Left forelimb (tissue), 1 donor: ENCODE measurements around the gene ULK4.
"Not testable (repeated sequence)": the region's sequence is repeated elsewhere in the genome, so short reads cannot be mapped to it uniquely, and the experiment has no call there.

Experiments used
- DNase-seq: peaks from one replicate; pipeline ENCODE4 v3.0.0-alpha.2; 2018; ENCODE audit warnings: low spot score

Gene ULK4

DNA sequence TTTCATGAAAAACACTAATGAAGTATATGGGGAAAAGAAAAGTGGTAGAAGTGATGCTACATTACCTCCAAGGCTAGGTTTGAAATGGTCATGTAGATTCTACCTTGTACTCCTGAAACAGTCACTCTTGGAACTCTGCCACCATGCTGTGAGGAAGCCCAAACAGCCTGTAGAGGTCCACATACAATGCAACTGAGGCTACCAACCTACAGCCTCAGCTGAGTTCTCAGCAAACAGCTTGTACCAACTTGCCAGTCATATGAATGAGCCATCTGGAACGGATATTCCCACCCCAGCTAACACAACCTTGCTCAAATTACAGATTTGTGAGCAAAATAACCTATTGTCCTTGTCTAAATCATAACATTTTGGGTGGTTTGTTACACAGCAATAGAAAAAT is 193.5 kb downstream of the ULK4 start:
- no peak for DNase-seq

DNA sequence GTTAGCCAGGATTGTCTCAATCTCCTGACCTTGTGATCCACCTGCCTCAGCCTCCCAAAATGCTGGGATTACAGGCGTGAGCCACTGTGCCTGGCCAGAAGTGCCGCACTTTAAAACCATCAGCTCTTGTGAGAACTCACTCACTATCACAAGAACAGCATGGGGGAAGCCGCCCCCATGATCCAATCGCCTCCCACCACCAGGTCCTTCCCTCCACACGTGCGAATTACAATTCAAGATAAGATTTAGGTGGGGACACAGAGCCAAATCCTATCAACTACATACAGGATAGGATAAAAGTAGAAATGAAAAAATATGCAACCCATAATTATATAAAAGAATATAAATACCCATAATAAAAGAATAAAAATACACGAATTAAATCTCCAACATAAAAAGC is 199.0 kb downstream of the ULK4 start:
- DNase-seq, result not testable (repeated sequence)

- no peak for DNase-seq
Observed at GRCh38 chr3:41753651-41754050, 208.3 kb downstream of the ULK4 start.

DNA sequence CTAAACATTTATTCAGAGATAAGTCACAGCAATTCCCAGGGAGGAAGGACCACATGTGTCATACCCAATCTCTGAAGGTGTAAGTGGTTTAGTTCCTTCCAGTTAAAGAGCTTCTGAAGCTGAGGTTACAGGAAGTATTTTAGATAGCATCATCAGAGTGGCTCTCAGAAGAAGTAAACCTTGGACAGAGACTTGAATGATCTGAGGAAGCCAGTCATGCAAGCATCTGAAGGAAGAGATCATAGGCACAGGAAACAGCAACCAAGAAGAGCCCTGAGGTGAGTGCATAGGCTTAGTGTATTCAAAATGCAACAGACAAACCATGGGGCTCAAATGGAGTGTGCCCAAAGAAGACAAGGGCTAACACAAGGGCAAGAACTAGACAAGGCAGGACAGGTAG is 210.3 kb downstream of the ULK4 start:
- DNase-seq, result no peak

GRCh38 chr3:41749988-41750387 is 211.9 kb downstream of the ULK4 start:
- DNase-seq, result no peak

GRCh38 chr3:41746215-41746614 is 215.7 kb downstream of the ULK4 start:
- no peak for DNase-seq

DNA sequence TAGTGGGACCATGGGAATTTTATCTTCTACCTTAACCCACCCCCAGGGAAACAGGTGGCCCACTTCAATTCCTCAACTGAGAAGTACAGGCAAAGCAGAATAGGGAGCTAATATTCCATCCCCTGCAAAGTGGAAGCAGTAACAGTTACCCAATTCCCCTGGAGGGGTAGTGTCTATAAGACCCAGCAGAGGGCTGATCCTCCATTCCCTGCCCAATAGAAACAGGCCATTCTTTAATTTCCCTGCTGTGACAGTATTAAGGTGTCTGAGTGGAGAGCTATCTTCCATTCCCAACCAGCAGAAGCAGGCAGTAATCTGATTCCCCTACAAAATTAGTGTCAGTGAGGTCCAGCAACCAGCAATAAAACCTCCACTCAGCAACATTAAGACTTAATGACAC is 219.8 kb downstream of the ULK4 start:
- DNase-seq, result no peak

DNA sequence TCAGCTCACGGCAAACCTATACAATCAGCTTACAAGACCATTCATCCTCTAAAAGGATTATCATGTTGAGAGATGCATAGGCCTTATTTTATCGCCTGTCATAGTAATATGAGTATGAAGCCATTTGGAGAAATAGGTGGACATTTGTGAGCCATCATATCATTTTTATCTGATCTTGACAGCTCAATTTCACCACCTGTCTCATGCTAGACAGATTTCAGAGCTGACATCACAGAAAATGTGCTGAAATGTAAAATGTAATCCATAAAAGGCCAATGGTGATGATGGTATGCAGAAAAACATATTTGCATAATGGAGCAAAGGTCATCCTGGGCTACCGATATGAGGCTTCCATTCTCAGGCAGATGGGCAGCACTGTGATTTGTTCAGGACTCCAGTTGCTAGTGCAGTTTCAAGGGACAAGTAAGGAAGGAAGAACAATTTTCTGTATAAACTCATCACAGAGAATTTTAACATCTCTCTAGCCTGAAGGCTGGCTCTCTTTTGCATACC is 221.5 kb downstream of the ULK4 start:
- DNase-seq, result no peak

DNA sequence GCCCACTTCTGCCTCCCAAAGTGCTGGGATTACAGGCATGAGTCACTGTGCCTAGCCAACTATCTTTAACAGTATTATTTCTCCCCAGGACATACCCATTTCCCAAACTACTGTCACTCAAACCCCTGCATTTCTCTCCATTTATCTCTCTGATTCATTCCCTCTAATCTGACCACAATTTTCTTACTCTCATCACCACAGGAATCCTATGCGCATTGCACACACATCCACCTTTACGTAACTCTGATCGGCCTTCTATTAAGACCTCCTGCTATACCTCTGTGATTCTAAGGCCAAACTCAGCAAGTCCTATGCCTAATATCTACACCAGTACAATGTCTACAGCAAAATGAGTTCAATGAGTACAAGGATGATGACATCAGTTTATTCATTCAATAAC is 235.0 kb downstream of the ULK4 start:
- DNase-seq, result no peak

GRCh38 chr3:41717641-41718040 is 244.3 kb downstream of the ULK4 start:
- no peak for DNase-seq

DNA sequence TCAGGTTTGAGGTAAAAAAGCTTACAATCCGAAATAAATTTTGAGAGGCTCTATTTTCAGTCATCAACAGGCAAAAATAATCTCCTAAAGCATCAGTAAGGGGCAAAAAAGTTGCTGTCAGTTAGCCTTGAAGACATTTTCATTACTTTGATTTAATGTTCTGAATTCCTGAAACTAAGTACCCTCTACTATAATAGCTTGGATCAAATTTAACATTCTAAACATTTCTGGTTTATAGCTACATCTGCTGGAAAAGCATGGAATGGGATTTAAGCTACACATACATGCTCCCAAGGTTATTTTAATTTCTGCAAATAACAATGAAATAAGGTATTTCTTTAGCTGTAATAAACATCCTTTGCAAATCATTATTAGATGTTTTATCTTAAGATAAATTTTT is 245.4 kb downstream of the ULK4 start:
- no peak for DNase-seq

DNA sequence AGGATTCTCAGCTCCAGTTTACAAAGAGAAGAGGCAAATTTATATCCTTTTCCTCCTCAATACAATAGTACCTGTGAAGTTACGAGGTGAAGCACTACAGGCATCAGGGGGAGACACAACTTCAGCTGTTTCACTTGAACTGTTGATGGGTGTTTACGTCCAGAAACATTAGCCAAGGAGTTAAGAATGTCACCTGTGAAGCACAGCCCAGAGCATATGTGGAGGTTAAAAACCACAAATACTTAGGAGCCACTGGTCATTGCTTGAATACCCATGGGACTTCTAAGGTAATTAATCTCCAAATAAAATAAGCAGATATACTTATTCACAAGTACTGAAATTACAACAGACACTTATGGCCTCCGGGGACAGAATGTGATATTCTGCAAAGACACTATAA is 246.5 kb downstream of the ULK4 start:
- no peak for DNase-seq

DNA sequence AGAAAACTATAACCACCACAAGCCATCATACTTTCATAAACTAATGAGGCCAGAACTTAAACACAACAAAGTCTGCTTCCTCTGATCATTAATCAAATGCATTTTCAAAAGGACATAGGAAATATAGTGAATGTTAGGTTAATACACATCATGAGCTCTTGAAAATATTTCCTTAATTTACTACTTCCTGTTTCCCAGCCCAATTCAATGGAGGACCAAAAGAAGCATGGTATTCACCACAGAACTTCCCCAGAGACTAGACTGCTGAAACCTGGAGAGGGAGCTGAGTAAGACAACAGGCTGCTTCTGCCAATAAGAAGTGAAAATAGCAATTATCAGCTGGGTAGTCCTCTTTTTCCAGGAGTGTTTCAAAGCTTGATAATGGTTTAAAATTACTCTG is 250.3 kb downstream of the ULK4 start:
- DNase-seq, result no peak

- DNase-seq, result no peak
Observed at GRCh38 chr3:41710646-41711388, 251.1 kb downstream of the ULK4 start.

DNA sequence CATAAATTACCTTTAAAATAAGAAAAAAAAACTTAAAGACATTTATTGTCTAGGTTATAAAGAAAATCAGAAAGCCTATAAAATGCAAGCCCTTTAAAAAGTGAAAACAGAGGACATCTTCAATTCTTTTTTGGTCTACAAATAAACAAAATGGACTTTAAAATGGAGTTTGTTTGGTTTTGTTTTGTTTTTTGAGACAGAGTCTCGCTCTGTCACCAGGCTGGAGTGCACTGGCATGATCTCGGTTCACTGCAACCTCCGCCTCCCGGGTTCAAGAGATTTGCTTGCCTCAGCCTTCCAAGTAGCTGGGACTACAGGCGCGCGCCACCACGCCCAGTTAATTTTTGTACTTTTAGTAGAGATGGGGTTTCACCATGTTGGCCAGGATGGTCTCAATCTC is 252.7 kb downstream of the ULK4 start:
- not testable (repeated sequence) for DNase-seq

GRCh38 chr3:41708176-41708575 is 253.7 kb downstream of the ULK4 start:
- no peak for DNase-seq

DNA sequence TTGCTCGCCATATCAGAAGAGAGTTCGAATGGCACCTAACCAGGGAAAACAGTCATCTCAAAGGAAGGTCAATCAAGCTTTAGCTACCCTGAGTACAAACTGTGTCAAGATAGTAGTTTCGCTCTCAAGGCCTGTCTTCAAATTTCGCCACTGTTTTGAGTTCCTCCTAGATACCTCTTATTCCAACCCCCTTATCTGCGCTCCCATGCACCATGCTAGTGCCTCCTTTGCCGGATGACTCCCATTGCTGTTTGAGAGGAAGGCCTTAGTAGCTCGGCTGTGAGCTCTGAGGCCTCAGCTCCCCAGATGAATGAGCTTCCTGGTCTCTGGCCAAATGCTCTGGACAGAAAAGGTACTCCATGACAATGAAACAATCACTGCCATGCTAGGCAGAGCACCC is 256.0 kb downstream of the ULK4 start:
- no peak for DNase-seq

DNA sequence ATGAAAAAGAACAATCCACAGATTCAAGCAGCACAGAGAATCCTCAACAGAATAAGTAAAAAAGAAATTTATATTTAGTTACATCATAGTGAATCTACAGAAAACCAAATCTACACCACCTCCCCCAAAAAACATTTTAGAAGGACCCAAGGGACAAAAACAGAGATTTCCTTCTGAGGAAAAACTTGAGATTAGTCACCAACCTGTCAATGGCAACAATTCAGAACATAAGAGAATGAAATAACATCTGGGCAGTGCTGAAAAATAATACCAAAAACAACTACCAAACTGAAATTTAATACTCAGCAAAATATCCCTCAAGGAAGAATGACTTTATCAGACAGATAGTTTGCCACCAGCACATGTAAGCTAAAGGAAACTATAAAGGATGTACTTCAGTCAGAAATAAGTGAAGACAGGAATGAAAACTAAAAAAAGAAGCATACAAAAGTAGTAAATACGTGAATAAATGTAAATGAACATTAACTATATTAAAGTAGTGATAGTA is 260.7 kb downstream of the ULK4 start:
- DNase-seq, result no peak

DNA sequence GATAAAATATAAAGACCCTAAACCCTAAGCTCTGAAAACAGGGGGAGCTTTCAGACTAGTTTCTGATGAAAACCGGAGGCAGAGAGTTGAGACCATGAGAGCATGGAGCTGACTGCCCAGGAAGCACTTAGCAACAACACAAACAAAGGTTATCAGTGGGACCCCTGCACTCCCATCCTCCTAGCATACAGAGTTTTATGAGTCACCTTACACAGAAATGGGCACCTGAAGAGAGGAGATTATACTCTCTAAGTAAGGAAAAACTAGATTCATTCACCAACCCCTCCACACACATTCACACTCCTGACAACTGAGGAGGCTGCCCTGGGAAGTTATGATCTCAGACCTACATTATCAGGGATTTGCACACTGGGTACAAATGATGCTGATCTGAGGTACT is 261.7 kb downstream of the ULK4 start:
- no peak for DNase-seq

DNA sequence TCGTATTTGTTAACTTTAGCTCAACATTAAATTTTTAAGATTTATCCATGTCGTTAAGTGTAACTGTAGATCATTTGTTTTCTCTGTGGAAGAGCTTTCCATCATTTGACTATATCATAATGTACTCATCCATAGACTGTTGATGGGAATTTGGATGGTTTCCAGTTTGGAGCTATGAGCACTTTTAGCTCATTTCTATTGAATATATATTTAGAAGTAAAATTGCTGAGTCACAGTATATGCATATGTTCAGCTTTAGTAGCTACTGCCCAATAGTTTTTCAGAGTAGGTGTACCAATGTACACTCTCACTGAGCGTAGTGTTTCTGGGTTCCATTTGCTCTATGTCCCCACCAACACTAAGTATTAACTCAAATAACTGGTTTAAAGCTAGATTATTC is 263.0 kb downstream of the ULK4 start:
- DNase-seq, result no peak

DNA sequence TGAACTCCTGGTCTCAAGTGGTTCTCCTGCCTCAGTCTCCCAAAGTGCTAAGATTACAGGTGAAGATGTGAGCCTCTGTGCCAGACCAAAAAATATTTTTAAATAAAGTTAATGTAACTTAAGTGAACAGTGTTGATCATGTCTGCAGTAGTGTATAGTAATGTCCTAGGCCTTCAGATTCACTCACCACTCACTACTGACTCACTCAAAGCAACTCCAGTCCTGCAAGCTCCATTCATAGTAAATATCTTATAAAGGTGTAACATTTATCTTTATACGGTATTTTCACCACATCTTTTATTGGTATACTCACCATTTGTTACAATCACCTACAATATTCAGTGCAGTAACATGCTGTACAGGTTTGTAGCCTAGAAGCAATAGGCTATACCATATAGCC is 264.2 kb downstream of the ULK4 start:
- DNase-seq, result no peak

GRCh38 chr3:41695806-41696205 is 266.1 kb downstream of the ULK4 start:
- DNase-seq, result not testable (repeated sequence)

GRCh38 chr3:41693799-41694198 is 268.1 kb downstream of the ULK4 start:
- DNase-seq, result no peak
